Liver (tissue), 3 donors: ENCODE results near the gene HRH1.

Experiments used
- ATF3 ChIP-seq: IDR thresholded peaks from 2 replicates; pipeline ENCODE4 v1.6.1; 2016; ENCODE audit warnings: antibody characterized with exemption
- CTCF ChIP-seq: fragments of 150-350 bp; IDR thresholded peaks from 2 replicates; pipeline ENCODE4 v1.5.1; 2017; ENCODE audit warnings: improper control_type of control experiment, low read depth, low read length; ENCODE audit not compliant: missing input control
- RAD21 ChIP-seq, 2 donors: IDR thresholded peaks; 2 replicates each; pipeline ENCODE4 v1.6.1; 2016; ENCODE audit warnings: antibody characterized with exemption in 2 of 2, mild to moderate bottlenecking in 2 of 2
- SP1 ChIP-seq: IDR thresholded peaks from 2 replicates; pipeline ENCODE4 v1.6.1; 2018; ENCODE audit warnings: antibody characterized with exemption, mild to moderate bottlenecking
- TAF1 ChIP-seq: conservative IDR thresholded peaks from 2 replicates; pipeline ENCODE4 v1.6.1; 2016; ENCODE audit warnings: antibody characterized with exemption, mild to moderate bottlenecking
- YY1 ChIP-seq: IDR thresholded peaks from 2 replicates; pipeline ENCODE4 v1.6.1; 2016; ENCODE audit warnings: antibody characterized with exemption, mild to moderate bottlenecking
- TF ChIP-seq, protein P1 (sequence below): IDR thresholded peaks from 2 replicates; pipeline ENCODE4 v1.6.1; 2016; ENCODE audit warnings: antibody characterized with exemption, mild to moderate bottlenecking
- TF ChIP-seq, protein P2 (sequence below): IDR thresholded peaks from 2 replicates; pipeline ENCODE4 v1.6.1; 2016; ENCODE audit warnings: antibody characterized with exemption
- donor health status: healthy.
- donor health status: healthy.

GRCh38 chr3:11271986-11272904 lies 118.0 kb downstream of the HRH1 start, which contains the start of gene ATG7:
- TF ChIP-seq SP1 = peak; percentile 35
- no peak for TF ChIP-seq CTCF
- TF ChIP-seq YY1 = peak; percentile 71
- peak in 1 of 2 donors; percentile 31 for TF ChIP-seq RAD21 (IDR thresholded peaks at IDR 0.05)
- TF ChIP-seq, protein P1, sequence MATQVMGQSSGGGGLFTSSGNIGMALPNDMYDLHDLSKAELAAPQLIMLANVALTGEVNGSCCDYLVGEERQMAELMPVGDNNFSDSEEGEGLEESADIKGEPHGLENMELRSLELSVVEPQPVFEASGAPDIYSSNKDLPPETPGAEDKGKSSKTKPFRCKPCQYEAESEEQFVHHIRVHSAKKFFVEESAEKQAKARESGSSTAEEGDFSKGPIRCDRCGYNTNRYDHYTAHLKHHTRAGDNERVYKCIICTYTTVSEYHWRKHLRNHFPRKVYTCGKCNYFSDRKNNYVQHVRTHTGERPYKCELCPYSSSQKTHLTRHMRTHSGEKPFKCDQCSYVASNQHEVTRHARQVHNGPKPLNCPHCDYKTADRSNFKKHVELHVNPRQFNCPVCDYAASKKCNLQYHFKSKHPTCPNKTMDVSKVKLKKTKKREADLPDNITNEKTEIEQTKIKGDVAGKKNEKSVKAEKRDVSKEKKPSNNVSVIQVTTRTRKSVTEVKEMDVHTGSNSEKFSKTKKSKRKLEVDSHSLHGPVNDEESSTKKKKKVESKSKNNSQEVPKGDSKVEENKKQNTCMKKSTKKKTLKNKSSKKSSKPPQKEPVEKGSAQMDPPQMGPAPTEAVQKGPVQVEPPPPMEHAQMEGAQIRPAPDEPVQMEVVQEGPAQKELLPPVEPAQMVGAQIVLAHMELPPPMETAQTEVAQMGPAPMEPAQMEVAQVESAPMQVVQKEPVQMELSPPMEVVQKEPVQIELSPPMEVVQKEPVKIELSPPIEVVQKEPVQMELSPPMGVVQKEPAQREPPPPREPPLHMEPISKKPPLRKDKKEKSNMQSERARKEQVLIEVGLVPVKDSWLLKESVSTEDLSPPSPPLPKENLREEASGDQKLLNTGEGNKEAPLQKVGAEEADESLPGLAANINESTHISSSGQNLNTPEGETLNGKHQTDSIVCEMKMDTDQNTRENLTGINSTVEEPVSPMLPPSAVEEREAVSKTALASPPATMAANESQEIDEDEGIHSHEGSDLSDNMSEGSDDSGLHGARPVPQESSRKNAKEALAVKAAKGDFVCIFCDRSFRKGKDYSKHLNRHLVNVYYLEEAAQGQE = peak; percentile 55
- TF ChIP-seq TAF1 = peak; percentile 61
- no peak for TF ChIP-seq ATF3
- TF ChIP-seq, protein P2, sequence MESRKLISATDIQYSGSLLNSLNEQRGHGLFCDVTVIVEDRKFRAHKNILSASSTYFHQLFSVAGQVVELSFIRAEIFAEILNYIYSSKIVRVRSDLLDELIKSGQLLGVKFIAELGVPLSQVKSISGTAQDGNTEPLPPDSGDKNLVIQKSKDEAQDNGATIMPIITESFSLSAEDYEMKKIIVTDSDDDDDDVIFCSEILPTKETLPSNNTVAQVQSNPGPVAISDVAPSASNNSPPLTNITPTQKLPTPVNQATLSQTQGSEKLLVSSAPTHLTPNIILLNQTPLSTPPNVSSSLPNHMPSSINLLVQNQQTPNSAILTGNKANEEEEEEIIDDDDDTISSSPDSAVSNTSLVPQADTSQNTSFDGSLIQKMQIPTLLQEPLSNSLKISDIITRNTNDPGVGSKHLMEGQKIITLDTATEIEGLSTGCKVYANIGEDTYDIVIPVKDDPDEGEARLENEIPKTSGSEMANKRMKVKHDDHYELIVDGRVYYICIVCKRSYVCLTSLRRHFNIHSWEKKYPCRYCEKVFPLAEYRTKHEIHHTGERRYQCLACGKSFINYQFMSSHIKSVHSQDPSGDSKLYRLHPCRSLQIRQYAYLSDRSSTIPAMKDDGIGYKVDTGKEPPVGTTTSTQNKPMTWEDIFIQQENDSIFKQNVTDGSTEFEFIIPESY = no peak
